NCI-H774 (cell line): ENCODE data around the gene SIVA1.
"Not testable (repeated sequence)": the region's sequence is repeated elsewhere in the genome, so short reads cannot be mapped to it uniquely, and the experiment has no call there.

ENCODE experiments used
- DNase-seq: peaks from one replicate; lab custom pipeline; 2025; lab: John Stamatoyannopoulos, UW

SIVA1 gene

DNA sequence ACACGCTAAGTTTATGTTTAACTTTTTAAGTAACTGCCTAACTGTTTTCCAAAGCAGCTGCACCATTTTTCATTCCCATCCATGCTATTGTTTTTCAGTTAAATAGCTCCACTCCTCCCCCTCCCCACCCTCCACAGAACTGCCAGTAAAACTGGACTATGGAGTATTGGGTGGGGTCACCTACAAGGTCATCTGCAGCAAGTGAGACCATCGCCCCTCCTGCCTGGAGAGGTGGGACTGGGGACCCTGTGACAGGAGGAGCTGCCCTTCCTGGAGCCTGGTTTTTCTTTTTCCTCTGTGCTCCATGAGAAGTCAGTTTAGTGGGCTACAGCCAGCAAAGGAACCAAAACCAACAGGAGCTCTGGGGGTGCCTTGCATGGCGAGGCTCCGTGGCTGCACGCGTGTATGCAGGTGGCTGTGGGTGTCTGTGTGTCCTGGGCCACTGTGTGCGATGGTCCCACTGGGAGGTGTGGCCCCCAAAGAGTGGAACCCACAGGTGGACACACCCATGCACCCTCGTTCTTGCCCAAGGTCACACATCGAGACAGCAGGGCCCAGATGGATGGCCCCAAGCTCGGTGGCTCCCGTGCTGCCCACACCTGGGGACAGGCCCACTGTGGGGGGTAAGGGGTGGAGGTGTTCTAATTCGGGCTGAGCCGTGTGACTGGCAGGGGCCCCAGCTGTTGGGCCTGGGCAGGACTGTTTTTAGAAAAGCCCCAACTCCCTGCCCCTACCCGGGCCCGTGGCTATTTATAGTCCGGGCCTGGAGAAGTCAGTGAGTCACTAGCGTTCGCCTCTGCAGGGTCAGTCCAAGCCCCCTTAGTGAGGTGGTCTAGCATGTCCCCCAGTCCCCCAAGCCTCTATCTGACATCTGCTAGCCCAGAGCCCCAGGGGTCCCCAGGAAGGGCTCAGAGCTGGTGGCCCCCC, 31.2 kb upstream of the SIVA1 start:
- DNase-seq, result no peak

DNA sequence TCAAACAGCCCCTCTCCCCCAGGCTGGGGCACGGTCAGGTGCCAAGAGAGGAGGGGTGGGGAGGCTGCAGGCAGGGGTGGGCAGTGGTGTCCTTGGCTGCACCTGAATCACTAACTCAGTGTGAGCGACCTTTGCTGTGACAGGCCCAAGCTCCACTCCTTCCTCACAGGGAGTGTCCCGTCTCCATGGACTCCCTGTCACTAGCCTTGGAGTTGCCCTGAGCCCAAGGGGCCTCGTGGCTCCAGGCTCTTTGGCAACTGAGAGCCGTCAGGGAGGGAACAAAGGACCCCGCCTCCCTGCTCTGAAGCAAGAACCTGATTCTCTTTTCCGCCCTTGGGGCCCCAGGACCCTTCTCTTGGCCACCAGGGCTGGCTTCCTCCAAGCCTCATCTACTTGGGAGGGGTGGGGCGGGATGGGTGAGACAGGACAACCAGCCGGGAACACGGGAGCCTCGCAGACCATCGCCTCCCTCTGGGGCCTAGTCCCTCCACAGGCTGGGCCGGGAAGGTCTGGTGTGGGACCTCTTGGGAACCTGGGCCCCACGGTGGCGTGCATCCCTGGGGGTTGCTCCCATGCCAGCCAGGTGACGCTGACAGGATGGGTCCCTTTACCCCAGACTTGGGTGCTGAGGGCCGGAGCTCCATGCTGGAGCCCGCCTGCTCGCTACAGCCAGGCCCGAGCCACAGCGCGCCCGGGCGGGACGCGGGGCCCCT, 29.9 kb upstream of the SIVA1 start:
- no peak for DNase-seq

DNA sequence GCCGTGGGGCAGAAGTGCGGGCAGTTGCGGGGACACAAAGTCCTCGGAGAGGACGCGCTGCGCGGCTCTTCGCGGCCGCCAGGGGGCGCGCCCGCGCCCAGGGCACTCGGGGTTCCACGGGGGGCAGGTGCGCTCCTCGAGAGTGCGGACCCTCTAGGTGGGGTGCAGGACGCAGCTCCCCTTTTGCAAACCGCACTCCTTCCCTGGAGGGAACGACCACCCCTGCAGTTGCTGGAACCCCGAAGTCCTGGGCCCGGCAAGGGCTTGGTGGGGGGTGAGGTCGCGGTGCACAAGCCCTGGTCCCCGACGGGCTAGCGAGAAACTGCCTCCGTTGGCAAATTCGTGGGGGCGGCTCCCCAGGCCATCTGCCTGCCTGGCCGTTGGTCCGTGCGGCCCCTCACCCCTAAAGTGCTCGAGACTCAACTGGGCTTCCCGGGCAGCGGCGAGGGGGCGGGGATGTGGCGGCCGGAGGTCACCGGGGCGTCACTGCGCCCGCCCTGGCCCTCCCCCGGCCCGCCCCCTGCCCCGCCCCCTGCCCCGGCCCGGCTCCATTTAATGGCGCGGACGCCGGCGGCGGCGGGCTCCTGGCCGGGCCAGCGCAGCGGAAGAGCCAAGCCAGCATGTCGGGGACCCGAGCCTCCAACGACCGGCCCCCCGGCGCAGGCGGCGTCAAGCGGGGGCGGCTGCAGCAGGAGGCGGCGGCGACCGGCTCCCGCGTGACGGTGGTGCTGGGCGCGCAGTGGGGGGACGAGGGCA, 29.1 kb upstream of the SIVA1 start, which contains the start of gene ADSS1:
TSS of gene ADSS1 (plus strand) at position 579 of the 756 bp plus-strand sequence. CDS start at position 621, 42 bp downstream.
- peak; percentile 47 for DNase-seq

DNA sequence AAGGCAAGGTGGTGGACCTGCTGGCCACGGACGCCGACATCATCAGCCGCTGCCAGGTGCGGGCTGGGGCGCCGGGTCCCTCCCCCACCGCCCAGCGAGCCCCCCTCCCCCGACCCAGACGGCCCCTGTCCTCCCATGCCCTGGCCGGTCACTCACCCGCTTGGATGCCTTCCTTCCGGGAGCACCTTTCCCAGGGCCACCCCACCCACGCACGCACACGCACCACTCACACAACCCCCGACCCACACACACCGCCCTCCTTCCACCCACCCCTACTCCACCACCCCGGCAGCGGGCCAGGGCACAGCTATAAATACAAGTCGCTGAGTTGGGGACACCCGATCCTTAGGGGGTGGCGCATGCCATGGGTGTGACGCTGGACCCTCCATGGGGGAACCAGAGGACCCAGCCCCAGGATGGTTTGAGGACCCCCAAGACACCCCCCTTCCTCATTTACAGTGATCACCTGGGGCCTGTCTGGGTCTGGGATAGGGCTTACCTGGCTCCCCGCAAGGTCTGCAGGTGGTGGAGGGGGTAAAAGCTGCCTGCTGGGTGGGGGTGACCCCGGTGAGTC, 28.5 kb upstream of the SIVA1 start:
- DNase-seq, result peak; percentile 21

DNA sequence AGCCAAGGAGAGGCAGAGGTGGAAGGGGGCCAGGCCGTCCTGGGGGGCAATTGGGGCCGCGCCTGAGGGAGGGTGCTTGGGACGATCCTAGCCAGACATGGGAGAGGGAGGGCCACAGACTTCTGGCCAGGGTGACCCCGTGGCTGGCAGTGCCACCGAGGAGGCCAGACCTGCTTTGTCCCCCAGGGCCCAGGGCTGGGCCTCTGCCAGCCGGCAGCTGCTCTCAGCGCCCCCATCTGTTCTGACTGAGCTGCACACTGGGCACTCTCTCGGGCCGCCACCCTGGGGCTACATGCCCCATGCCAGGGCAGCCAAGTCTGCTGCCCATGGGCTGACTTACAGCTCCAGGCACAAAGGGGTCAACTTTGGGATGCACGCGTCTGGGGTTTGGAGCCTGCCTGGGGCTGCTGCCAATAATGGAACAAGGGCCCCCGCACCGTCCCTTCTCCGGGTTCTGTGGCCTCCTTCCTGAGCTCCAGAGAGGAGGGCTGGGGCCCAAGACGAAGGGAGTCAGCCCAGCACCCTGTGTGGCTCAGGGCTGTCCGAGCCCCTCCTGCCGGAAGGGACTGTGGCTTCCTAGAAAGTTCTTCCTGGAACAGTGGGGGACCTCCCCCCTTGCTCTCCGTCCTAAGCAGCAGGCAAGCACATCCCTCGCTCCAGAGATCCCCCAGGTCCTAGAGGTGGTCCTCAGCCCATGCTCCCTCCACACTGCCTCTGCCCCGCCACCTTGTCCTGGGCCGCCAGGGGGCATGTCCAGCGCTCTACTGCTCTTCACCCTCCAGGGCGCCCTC, 27.8 kb upstream of the SIVA1 start:
- DNase-seq, result peak; percentile 9

DNA sequence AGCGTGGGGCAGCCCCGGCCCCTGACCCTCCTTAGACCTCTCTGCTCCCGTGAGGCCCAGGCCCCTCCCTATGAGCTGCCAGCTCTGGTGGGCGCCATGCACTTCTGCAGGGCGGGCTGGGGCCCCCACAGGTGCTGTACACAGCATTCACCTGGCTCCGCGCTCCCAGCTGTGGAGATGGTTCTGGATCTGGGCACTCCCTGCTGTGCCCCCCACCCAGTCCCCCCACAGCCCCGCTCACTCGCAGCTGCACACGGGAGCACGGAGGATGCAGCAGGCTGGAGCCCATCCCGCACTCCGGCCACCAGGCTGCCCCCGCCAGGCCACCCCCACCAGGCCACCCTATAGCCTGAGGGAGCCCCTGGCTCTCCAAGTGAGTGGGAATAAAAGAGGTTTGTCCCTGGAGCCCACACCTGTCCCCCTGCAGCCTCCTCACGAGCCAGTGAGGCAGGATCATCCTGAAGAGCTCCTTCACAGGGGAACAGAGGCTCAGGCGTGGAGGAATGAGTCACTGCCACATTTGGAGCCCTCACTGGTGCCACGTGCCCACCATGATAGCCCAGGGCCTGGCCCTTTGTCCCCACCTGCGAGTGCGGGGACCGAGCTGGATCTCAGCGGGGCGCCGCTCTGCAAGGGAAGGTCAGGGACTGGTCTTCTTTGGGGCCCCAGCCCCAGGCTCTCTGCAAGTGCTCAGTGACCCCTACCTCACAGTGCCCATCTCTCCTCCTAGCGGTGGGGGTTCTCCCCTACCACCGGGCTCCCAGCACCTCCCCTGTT, 27.0 kb upstream of the SIVA1 start:
- no peak for DNase-seq

DNA sequence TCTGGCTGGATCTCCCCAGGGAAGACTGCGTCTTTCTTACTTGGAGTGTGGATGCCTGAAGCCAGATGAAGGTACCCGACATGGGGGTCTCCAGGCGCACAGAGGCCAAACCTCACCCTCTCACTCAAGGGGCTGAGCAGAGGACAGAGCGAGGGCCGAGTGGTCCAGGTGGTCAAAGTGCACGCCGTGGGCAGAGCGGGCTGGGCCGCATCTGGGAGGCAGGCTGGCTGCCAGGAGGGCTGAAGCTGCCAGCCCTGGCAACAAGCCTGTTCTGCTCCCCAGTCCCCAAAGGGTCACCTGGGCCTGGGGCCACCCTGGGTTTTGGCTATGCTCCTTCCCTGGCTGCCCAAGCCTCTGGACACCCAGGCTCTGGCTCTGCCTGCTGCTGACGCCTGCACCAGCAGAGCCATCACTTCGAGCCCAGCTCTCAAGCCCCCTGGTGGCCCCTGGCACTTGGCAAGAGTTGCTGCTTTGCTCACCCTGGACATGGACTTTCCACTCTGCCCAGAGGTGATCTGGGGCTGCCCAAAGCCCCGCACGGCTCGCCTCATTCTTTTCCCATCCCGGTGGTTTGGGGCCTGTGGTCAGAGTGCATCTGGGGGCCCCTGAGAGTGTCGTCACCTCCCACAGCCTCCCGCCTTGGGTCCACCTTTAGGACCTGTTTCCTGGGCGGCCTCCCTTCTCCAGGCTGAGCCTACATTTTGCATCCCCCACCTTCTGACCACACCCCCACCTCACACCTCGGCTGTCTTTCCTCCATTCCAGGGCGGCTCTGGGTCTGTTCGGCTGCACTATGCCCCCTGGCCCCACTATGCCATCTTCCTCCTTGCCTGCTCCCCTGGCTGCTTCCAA, 26.1 kb upstream of the SIVA1 start:
- DNase-seq, result no peak

DNA sequence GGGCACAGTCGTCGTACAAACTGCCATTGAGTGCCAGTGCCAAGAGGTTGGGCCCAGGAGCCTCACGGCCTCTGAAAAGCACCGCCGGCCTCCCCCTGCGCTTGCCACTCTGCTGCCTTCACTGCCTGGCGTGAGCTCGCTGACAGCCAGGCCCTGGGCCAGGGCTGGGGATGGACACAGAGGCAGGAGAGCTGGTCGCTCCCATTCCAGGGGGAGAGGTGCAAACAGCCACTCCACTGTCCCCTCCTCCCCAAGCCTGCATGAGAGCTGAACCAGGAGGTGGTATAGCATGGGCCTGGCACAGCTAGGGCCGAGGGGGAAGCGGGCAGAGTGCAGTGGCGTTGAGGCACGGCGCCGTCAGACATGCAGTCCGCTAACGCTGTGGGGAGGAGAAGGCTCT, 24.3 kb upstream of the SIVA1 start:
- DNase-seq, result no peak

DNA sequence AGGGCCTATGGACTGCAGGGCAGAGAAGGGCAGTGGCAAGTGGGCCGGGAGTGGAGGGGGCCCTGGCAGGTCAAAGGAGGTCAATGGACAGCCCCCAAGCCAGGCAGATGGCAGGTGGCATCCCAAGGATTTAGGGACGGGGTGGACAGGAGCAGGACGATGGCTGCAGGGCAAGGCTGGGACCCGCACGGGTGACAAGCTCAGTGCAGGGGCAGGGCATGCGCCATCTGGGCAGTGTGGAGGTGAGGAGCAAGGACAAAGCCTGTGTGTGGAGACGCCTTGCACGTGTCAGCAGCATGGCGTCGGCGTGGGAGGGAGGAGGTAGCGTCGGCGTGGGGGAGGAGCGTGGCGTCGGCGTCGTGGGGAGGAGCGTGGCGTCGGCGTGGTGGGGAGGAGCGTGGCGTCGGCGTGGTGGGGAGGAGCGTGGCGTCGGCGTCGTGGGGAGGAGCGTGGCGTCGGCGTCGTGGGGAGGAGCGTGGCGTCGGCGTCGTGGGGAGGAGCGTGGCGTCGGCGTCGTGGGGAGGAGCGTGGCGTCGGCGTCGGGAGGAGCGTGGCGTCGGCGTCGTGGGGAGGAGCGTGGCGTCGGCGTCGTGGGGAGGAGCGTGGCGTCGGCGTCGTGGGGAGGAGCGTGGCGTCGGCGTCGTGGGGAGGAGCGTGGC, 23.6 kb upstream of the SIVA1 start:
- not testable (repeated sequence) for DNase-seq

DNA sequence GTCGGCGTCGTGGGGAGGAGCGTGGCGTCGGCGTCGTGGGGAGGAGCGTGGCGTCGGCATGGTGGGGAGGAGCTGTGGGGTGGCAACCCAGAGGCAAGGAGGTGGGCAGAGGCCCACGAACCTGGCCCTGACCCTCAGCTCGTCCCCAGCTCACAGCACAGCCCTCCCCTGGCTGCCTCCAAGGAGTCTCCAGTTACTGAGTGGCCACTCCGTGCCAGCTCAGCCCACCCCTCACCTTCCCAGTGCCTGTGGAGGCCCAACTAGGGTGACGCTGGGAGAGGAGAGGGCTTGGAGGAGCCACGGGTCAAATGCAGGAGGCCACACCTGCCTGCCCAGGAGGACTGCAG, 23.1 kb upstream of the SIVA1 start:
- DNase-seq, result no peak

DNA sequence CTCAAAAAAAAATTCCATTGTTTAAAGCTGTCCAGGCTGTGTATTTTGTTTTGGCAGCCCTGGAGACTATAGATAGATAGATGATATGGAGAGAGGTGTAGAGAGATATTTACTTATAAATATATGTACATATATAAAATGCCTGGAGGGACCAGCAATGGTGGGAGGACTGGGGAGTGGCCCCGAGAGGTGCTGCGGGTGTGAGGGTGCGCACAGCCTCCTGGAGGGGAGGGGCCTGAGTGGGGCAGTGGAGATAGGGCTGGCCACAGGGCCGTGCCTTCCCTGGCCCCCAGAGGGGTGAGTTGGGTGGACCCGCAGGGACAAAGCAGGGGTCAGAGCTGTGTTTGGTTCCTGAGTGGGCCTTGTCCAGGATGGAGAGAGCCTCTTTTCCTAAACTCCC, 22.5 kb upstream of the SIVA1 start:
- DNase-seq, result no peak

DNA sequence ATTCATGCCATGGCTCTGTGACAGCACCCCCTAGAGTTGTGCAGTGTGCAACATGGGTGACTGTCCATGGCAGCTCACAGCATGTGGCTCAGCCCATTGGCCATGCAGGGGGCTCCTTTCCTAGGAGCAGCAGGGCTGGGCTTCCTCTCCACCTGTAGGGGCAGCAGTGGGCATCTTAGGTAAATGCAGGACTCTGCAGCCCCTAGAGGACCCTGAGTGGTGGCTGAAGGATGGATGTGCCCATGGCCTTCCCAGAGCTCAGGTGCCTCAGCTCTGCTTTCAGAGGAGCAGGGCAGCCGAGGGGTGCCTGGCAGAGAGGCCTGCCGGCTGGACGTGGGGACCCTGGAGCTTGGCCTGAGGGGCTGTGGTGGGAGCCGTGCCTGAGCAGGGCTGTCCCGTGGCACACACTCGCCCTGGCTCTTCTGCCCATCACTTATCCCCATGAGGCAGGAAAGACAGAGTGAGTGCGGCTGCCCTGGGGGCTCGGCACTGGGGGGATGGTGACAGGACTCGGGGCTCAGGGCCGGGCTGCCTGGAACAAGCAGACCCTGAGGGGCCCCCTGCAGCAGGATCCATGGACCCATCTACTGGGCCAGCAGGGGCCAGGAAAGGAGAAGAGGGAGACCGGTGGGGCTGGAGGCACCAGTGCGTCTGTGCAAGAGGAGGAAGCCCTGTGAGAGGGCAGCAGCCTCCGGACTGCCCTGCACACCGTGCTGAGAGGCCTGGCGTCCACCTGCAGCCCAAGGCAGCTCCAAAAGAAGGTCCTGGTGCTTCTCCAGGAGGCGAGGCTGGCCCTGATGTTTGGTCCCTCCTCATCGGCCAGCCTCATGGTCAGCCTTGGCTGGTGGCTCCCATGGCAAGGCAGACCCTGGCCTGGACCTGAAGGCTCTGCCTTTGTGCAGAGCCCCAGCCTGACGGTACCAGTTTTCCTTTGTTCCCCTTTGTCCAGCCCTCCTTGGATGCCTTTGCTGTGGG, 21.3 kb upstream of the SIVA1 start:
- no peak for DNase-seq

DNA sequence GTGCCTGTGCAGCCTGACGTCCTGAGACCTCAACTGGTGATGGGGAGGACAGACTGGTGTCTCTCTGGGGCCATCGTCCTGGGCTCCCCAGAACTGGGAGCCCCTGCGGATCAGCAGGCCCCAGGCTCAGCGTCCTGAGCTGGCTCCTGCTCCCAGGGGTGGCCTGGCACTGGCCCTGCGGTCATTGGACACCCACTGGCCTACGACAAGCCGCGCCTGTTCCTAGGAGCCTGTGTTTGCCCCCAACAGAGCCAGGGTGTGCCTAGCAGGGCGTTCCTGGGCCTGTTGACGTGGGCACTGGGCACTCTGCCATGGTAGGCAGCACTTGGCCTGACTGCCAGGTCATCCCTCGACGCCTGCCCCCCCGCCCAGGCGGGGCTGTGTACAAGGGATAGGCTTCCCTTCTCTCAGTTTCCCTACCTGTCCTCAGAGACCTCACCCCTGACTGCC, 20.6 kb upstream of the SIVA1 start:
- peak; percentile 2 for DNase-seq

DNA sequence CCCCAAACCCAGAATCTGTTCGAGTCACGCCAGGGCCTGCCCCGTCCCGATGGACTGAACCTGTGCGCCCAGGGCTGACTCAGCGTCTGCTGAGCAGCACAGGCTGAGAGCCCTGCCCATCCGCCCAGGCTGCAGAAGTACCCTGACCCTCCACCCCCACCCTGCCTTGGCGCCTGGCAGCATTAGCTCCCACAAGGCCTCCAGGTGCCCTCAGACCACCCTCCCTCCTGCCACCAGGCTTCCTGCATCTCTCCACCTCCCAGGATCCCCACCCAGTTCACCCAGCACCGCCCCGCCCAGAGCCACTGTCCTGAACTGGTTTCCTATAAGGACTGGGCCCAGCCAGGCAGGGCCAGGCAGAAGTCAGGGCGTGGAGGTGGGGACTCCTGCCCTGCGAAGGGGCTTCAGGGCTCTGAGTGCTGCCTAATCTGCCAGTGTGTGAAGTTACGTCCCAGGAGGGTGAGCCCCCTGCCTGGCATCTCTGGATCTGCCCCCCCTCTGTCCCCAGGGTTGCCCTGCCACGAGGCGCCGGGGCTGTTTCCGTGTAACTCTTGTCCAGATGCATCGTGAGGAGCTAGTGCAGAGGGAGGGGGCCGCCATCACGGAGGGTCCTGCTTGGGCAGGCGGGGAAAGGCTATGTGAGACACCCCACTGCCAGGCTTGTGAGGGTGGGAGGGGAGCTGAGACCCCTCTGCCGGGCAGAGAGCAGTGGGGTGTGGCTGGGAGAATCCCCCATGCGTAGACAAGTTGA, 19.8 kb upstream of the SIVA1 start:
- DNase-seq, result no peak

DNA sequence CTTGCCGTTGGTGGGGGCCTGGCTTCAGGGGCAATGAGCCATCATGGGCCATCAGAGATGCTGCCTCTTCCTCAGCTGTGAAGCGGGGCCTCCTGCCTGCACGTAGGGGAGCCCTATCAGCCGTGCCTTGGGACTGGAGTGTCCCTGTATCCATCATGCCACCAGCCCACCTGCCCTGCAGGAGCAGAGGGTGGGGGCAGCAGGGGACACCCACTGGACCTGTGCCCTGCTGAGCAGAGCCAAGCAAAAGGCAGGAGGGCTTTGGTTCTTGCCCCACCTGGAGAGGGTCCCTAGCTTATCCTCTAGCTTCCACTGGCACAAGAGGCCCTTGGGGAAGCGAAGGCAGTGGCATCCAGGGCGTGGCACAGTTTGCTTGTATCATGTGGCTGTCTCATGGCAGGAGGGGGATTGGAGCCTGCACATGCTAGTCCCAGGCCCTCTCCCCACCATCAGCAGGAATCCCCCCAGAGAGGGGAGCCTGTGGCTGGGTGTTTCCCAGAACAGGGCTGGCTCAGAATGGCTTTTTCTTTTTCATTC, 18.8 kb upstream of the SIVA1 start:
- DNase-seq, result no peak

DNA sequence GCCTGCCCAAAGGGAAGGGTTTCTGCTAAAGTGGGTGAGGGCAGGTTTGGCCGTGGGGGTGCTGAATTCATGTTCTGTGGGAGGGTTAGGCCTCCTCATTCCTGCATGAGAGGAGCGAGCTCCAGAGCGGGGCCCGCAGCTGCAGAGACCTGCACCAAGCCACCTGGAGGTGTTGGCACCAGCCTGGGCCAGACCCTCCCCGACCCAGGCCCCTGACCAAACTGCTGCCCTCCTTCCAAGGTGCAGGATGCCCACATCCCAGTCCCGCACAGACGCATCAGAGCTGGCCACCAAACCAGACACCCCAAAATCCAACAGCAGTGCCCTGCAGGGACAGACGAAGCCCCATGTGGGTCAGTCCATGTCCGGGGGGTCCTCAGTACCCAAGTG, 18.4 kb upstream of the SIVA1 start:
- DNase-seq, result no peak
